ENCODE measurements around the gene AGMAT. TPM values are rescaled to one million over a fixed set of nuclear protein-coding genes. Genes with fewer than 3 reads are reported as not detected.

The AGMAT gene
- 10 to 100 TPM; 21.0 to 35.8 (median 34.3) TPM for polyA plus RNA-seq (ENCODE audit: insufficient read length in 4 of 4)

- no peak for DNase-seq (ENCODE audit: low read depth in 4 of 4, low spot score in 2 of 4)
These were observed at the start of gene AGMAT for GRCh38 chr1:15584489-15585363. TSS of gene AGMAT (minus strand) at chr1:15585051. CDS start at chr1:15584967, 84 bp downstream.

GRCh38 chr1:15633756-15634420 is 49.0 kb upstream of the AGMAT start:
- no peak for DNase-seq (ENCODE audit: low read depth in 4 of 4, low spot score in 2 of 4)

GRCh38 chr1:15628003-15628402 is 43.2 kb upstream of the AGMAT start:
- DNase-seq (ENCODE audit: low read depth in 4 of 4, low spot score in 2 of 4), result no peak

DNA sequence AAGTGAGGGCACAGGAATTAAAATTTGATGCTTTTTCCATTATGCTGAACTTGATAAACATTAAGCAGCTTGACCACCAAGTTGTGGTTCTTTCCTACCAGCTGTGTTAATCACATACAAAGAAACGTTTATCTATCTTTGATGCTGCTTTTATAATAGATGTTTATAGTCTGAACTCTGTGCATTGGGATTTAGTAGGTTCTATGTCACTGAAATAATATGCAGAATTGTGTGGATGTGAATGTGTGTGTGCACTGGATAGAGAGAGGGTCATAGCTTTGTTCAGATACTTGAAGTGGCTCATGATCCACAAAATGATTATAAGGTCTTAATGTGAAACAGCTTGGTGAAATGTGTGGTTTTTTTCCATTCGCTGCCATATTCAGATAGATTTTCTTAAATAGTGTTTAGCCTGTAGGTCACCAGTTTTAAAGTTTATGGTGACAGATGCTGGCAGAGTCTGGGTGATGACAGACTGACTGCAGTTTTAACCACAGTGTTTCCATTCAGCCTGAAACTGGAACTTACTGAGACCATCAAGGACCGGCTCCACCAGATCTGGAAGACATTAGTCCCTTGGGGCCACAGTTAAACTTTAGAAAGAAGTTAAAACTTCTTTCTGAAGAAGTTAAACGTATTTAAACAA is 42.6 kb upstream of the AGMAT start:
- no peak for DNase-seq (ENCODE audit: low read depth in 4 of 4, low spot score in 2 of 4)

DNA sequence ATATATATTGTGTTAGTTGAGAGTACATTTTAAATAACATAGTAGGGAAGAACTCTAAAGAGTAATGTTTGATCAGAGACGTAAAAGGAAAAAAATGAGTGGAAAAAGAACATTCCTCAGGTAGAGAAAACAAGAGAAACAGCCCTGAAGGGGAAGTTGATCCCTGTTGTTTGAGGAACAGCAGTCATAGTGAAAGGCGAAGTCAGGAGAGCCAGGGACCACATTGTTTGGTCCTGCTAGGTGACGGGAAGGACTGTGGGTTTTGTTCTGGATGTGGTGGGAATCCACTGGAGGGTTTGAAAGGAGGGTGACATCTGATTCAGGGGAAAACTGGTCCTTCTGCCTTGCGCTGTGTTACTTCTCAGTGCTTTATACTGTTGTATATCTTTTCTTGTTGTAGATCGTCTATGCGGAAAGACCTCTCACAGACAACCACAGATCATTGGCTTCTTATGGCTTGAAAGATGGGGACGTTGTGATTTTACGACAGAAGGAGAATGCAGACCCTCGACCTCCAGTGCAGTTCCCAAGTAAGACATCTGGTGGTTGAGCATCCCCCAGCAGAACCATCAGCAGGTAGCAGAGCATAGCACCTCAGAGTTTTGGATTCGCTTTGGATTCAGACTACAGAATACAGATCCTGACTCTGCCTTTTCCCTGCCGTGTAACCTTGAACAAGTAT is 41.6 kb upstream of the AGMAT start:
- no peak for DNase-seq (ENCODE audit: low read depth in 4 of 4, low spot score in 2 of 4)

GRCh38 chr1:15625056-15625917 is 40.4 kb upstream of the AGMAT start:
- no peak for DNase-seq (ENCODE audit: low read depth in 4 of 4, low spot score in 2 of 4)

GRCh38 chr1:15624133-15624714 is 39.4 kb upstream of the AGMAT start:
- no peak for DNase-seq (ENCODE audit: low read depth in 4 of 4, low spot score in 2 of 4)

DNA sequence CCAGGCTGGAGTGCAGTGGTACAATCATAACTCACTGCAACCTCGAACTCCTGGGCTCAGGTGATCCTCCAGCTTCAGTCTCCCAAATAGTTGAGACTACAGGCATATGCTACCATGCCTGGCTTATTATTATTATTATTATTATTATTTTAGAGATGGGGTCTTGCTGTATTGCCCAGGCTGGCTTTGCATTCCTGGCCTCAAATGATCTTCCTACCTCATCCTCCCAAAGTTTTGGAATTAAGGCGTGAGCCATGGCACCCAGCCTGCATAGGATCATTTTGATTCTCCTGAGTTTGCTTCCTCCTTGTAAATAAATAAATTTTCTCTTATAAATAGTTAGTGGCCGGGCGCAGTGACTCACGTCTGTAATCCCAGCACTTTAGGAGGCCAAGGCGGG is 38.6 kb upstream of the AGMAT start:
- DNase-seq (ENCODE audit: low read depth in 4 of 4, low spot score in 2 of 4), result no peak

DNA sequence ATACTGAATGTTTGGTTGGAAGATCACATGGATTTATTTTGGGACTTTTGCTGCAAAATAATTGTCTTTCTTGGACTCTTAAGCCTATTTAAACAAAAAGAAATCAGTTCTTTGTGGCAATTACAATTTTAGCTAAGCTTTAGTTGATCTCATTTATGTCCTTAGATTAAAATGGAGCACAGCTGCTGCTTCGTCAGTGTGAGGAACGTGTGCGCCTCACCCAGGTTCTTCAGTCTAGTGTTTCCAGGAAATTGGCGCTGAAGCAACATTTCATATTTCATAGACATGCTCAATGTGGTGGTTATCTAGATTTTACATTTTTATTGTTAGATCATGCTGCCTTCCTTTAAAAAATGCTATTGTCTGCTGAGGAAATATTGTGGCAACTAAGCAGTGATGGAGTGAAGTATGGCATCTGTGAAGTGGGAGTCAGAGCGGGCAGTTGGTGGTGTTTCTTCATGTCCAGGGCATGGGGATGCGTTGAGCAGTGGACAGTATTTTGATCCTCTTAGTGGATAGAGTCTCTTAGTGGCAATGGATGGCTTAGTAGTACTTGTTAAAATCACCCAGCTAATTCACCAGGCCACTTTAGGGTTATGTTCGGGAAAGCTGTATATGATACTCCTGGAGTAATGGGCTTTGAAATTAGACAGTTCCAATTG is 38.0 kb upstream of the AGMAT start:
- no peak for DNase-seq (ENCODE audit: low read depth in 4 of 4, low spot score in 2 of 4)

- no peak for DNase-seq (ENCODE audit: low read depth in 4 of 4, low spot score in 2 of 4)
These were observed 37.1 kb upstream of the AGMAT start for GRCh38 chr1:15621975-15622374.

DNA sequence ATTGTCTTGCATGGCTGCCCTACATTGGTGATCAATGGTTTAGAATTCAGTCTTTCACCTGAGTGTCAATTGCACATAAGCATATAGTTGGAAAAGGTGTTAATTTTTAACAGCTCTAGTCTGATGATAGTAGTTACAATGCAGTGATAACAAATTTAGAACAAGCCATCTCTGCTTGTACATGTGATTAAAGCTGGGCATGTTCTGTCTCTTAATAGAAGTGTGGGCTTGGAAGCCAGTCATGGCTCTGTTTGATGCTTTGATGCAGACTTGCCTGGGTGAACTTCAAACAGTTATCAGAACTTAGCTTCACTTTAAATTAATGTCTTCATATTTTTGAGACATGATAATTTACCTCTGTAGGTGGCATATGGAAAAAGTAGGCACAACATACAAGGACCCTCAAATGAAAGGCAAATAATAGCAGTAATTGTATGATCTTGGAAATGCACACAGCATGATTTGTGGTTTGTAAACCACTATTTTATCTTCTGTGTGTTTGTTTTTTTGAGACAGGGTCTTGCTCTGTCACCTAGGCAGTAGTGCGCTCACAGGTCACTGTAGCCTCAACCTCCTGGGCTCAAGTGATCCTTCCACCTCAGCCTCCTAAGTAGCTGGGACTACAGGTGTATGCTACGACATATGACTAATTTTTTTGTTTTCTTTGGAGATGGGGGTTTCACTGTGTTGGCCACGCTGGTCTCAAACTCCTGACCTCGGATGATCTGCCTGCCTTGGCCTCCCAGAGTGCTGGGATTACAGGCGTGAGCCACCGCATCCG is 36.2 kb upstream of the AGMAT start:
- DNase-seq (ENCODE audit: low read depth in 4 of 4, low spot score in 2 of 4), result no peak

DNA sequence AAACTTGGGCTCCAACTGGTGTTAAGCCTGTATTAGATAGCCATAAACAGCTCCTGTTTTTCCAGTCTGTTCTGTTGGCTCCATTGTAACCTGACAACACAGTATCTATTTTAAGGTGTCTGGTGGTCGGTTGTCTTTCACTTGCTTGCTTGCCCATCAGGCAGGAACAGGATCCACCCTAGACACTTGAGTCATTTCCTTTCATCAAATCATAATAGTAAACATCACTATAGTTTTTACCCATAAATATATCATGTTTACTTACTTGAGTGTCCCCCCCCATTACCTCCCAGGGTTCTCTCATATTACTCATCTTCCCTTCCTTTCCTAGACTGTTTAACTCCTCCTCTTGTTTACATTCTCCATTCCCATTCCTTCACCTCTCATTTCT is 35.3 kb upstream of the AGMAT start:
- DNase-seq (ENCODE audit: low read depth in 4 of 4, low spot score in 2 of 4), result no peak

DNA sequence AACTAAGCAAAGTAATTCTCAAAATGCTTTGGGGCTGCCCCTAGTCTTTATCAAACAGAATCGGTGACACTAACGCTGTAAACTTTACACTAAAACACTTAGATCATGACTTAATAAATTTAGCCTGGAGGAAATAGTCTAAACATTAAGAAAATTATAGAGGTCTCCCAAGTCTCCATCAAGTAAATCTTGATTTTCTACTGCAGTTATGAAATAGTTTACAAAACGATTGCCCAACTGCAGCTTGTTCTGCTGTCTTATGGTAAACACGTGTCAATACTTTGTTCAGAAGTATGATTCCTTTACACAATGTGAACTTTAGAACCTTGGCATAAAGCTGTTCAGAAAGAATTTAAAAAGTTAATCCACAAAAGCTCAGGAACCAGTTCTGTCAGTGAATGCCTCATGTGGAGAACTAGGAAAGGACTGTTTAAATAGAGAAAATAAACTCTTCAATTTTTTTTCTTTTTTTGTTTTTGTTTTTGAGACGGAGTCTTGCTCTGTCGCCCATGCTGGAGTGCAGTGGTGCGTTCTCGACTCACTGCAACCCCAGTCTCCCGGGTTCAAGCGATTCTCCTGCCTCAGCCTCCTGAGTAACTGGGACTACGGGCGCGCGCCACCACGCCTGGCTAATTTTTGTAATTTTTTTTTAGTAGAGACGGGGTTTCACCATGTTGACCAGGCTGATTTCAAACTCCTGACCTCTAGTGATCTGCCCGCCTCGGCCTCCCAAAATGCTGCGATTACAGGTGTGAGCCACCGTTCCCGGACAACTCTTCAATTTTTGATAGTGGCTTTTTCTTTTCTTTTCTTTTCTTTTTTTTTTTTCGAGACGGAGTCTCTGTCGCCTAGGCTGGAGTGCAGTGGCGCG is 34.0 kb upstream of the AGMAT start:
- DNase-seq (ENCODE audit: low read depth in 4 of 4, low spot score in 2 of 4), result no peak

- DNase-seq (ENCODE audit: low read depth in 4 of 4, low spot score in 2 of 4), result no peak
These were observed 33.3 kb upstream of the AGMAT start for GRCh38 chr1:15618077-15618654.

DNA sequence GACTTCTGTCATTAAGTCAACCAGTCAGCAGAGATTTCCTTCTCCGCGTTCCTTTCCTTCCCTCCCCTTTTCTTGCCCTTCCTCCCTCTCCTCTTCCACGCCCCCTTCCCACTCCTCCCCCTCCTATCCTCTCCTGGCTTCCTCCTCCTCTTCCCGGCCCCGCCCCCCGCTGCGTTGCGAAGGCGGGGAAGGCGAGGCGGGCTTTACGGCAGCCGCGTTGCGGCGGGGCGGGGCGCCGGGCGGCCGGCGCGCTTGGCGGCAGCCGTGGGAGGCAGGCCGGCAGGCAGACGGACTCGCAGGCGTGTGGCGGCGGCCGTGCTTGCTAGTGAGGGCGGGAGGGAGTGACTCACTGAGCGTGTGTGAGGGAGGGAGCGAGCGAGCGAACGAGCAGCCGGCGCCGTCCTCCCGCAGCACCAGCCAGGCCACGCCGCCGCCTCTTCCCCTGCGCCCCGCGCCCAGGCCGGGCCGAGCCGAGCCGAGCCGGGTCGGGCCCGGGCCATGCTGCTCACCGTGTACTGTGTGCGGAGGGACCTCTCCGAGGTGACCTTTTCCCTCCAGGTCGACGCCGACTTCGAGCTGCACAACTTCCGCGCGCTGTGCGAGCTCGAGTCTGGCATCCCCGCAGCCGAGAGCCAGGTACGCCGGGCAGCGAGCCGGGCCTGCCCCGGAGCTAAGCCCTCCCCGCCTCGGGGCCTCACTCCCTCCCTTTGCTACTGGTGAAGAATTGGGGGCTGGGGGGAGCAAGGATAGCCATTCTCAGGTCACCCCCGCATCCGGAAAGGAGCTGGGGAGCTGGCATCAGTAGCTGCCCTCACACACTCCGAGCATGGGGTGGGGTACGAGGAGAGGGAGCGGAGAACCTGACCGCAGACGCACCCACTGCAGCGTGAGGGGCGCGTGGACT is 32.6 kb upstream of the AGMAT start, which contains the start of gene DDI2:
DDI2 (plus strand) TSS at position 286 of the 904 bp plus-strand sequence; CDS start at position 499, 213 bp downstream.
- DNase-seq (ENCODE audit: low read depth in 4 of 4, low spot score in 2 of 4), result peak in 3 of 4 donors; percentile 88 to 97 (median 90)

Measured in left renal cortex interstitium (tissue), 4 donors.